Liver (tissue), 3 donors: ENCODE data around the gene MEF2A.

Experiments used
- ATF3 ChIP-seq: IDR thresholded peaks from 2 replicates; pipeline ENCODE4 v1.6.1; 2016; ENCODE audit warnings: antibody characterized with exemption
- CTCF ChIP-seq: fragments of 150-350 bp; IDR thresholded peaks from 2 replicates; pipeline ENCODE4 v1.5.1; 2017; ENCODE audit warnings: improper control_type of control experiment, low read depth, low read length; ENCODE audit not compliant: missing input control
- EGR1 ChIP-seq, 2 donors: IDR thresholded peaks; 2 replicates each; pipeline ENCODE4 v1.6.1; 2016 to 2018; ENCODE audit warnings: antibody characterized with exemption in 2 of 2, low read depth in 2 of 2
- FOXA1 ChIP-seq: IDR thresholded peaks from 2 replicates; pipeline ENCODE4 v1.6.1; 2016; ENCODE audit warnings: antibody characterized with exemption
- GABPA ChIP-seq, 2 donors: IDR thresholded peaks in 1 of 2; conservative IDR thresholded peaks in 1 of 2; 2 replicates each; pipeline ENCODE4 v1.6.1; 2016; ENCODE audit warnings: antibody characterized with exemption in 2 of 2, mild to moderate bottlenecking in 1 of 2, moderate library complexity in 1 of 2
- JUND ChIP-seq, 2 donors: IDR thresholded peaks; 2 replicates each; pipeline ENCODE4 v1.6.1; 2016; ENCODE audit warnings: antibody characterized with exemption in 2 of 2
- RAD21 ChIP-seq, 2 donors: IDR thresholded peaks; 2 replicates each; pipeline ENCODE4 v1.6.1; 2016; ENCODE audit warnings: antibody characterized with exemption in 2 of 2, mild to moderate bottlenecking in 2 of 2
- REST ChIP-seq: IDR thresholded peaks from 2 replicates; pipeline ENCODE4 v1.6.1; 2016; ENCODE audit warnings: antibody characterized with exemption, mild to moderate bottlenecking
- RXRA ChIP-seq, 2 donors: IDR thresholded peaks; 2 replicates each; pipeline ENCODE4 v1.6.1; 2017 to 2018; ENCODE audit warnings: antibody characterized with exemption in 2 of 2, mild to moderate bottlenecking in 1 of 2
- TAF1 ChIP-seq: conservative IDR thresholded peaks from 2 replicates; pipeline ENCODE4 v1.6.1; 2016; ENCODE audit warnings: antibody characterized with exemption, mild to moderate bottlenecking
- donor health status: healthy.
- donor health status: healthy.

GRCh38 chr15:99717161-99718009 lies 151.6 kb downstream of the MEF2A start:
- TF ChIP-seq CTCF (no peak), TAF1 (no peak), REST (no peak), JUND (IDR thresholded peaks at IDR 0.05) (no peak), GABPA (IDR thresholded peaks at IDR 0.05 in 1 of 2, conservative IDR thresholded peaks at IDR 0.05 in 1 of 2) (no peak), EGR1 (IDR thresholded peaks at IDR 0.05; ENCODE audit: low read depth in 2 of 2) (no peak), RAD21 (IDR thresholded peaks at IDR 0.05) (no peak), ATF3 (no peak), RXRA (IDR thresholded peaks at IDR 0.05) (no peak), FOXA1 (no peak)
